NCI-H524 (cell line): ENCODE measurements around the gene IL6ST.
"Not testable (repeated sequence)": the region's sequence is repeated elsewhere in the genome, so short reads cannot be mapped to it uniquely, and the experiment has no call there.

Experiments used
- DNase-seq, 2 experiments: peaks; one replicate each; lab custom pipeline; 2025; lab: John Stamatoyannopoulos, UW

The IL6ST gene

DNA sequence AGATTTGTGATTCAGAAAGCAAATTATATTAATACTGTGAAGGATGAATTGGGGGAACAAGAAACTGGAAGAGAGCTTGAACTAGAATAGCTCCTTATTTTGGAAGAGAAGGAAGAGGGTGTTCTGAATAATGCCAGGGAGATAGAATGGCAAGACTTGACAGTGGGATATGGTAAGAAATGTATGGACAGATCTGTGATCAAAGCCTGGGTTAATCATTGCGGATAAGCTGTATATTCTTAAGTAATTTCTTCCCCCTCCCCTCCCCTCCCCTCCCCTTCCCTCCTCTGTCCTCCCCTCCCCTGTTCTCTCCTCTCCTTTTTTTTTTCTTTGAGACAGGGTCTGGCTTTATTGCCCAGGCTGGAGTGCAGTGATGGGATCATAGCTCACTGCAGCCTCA is 10.1 kb upstream of the IL6ST start:
- DNase-seq, result no peak

DNA sequence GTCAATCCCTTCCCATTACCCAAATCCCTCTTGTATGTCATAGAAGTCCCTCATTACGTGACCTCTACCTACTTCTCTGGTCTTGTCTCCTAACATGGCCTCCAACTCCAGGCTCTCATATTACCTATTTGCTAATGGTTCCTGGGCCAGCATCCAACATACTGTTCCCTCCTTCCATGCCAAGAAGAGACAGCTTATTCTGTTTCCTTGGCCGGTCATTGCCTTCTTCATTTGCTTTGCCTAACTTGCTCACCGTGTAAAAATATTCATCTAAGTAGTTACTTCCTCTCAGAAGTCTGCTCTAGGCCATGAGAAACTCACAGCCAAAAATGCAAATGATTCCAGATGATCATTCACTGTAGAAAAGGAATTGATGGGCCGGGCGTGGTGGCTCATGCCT is 8.9 kb upstream of the IL6ST start:
- no peak for DNase-seq

DNA sequence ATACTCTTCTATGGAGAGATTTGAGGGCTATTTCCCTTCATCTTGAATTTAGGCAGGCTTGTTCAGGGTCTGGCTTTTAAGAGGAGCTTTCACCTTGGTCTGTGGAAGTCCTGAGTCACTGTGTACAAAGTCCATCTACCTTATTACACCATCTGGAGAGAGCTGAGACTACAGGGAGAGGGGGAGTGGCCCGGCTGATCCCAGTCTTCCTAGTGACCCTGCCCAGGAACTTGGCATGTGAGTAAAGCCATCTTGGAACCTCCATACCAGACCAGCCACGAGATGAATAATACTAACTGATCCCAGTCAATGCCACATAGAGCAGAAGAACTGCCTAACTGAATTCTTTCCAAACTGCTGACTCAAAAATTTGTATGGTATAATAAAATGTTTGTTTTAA is 8.4 kb upstream of the IL6ST start:
- peak in 1 of 2 experiments; percentile 5 for DNase-seq

DNA sequence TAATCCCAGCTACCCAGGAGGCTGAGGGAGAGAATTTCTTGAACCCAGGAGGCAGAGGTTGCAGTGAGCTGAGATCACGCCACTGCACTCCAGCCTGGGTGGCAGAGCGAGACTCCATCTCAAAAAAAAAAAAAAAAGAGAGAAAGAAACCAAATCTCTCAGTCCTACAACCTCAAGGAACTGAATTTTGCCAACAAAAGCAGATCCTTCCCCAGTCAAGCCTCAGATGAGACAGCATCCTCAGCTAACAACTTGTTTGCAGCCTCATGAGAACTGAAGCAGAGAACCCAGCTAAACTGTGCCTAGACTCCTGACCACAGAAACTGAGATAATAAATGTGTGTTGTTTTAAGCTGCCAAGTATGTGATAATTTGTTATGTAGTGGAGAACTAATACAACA is 7.5 kb upstream of the IL6ST start:
- DNase-seq, result no peak

DNA sequence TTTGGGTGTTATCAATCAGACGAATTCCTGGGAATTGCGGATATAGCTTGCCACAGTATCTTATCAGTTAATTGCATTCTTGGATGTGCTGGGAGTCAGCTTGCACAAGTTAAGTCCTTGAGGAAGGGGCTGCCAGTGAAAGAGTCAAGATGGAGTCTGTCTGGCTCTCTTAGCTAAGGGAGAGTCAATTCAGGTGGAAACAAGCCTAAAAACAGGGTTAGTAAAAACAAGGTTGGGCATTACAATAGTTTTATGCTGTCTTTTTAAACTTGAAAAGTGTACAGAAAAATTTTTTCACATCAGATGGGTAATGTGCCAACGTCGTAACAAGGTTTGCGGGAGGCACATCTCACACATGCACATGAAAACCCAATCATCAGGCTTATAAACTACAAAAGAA is 5.5 kb upstream of the IL6ST start:
- not testable (repeated sequence) for DNase-seq

DNA sequence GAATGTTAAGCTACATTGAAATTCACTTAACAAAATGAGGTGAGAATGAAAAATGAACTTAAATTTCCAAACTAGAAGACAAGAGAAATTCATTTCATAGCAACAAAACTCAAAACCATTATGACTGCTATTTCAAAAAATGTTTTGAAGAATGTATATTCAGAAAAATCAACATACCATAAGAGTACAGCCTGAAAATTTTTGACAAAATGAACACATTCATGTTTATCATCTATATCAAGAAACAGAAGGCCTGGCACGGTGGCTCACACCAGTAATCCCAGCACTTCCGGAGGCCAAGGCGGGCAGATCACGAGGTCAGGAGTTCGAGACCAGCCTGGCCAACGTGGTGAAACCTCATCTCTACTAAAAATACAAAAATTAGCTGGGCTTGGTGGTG is 4.2 kb upstream of the IL6ST start:
- DNase-seq, result no peak

DNA sequence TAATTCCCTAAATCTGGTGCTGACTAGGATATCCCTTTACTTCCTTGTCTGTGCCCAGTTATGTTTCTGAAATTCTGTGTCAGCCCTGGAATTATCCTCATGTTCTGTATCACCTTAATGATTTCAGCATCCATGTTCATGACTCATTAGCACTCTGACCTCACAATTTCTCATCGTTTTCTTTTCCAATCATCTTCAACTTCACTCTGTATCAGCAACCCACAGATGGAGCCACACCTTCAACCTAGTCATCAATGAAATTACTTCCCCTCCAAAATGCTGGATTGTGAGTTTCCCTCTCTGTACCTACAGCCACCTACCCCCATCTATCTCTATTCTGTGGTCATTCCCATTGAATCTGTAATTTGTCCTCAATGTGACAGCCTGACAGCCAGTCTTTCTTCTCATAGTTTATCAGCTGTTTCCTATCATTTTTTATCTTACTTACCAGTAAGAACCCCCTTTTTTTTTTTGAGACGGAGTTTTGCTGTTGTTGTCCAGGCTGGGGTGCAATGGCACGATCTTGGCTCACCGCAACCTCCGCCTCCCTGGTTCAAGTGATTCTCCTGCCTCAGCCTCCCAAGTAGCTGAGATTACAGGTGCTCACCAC is 3.1 kb upstream of the IL6ST start:
- DNase-seq, result no peak

DNA sequence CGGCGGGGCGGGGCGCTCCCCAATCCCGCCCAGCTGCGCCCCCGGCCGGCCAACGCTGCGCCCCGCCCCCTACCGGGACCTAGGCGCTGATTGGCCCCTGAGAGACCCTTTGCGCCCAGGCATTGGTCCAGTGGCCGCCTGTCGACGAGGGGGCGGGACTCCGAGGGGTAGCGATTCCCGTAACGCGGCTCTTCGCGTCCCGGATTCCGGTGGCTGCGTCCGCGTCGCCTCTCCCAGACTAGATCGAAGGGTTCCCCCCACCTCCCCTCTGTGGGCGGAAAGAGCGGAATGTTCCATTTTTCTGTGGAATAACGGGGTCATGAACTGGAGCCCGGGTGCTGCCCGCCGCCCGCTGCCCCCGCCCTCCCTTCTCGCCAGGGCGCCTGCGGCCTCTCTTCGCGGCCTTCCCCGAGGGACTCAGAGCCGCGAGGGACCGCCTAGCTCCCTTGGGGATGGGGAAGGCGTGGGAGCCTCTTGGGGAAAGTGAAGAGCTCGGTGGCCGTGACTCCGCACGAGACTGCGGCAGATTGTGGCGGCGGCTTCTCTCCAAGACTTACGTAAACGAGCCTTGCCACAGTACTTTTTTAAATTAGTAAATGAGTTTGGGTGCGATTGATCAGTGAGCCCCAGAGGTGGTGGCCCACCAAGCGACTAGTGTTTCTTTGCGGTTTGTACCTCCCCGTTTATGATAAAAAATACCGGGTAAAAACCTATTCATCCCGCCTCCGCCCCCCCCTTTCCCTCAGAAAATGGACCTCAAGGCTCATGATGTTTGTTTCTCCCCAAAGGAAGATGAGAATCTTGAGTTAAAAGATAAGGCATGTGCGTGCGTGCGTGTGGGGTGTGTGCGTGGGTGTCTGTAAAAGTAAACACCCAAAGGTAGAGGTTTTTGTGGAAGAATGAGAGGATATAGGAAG is 493 bp upstream of the IL6ST start:
- peak; percentile 96 for DNase-seq

DNA sequence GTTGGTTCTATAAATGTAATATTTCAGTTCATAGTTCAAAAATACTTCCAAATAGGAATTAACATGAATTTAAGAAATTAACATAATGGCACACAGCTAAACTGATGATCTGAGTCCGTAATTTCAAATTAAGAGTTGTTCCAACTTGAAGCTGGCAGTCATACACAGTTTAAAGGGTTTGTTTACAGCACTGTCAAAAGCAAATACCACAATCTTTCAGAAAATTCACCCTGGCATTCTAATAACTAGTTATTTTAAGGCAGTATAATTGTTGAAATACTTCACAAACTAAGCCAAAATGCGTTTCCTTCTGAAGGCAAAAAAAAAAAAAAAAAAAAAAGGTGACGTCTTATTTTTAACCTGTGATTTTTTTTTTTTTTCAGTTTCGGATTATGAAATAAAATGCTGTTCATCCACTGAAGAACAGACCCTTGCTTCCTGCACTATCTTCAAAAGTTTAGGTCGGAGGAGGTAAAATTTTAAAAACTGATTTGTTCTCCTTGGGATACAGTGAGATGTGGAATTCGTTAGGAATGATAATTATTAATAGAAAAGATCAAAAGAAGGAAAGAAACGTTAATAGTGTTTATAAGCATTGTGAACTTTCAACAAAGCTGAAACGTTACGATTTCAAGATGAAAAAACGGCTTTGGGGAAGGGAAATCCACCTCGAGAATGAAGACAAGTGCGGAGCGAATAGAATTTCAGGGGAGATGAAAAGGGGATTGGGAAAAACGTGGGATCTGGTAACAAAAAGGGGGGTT is 850 bp downstream of the IL6ST start:
- DNase-seq, result no peak

DNA sequence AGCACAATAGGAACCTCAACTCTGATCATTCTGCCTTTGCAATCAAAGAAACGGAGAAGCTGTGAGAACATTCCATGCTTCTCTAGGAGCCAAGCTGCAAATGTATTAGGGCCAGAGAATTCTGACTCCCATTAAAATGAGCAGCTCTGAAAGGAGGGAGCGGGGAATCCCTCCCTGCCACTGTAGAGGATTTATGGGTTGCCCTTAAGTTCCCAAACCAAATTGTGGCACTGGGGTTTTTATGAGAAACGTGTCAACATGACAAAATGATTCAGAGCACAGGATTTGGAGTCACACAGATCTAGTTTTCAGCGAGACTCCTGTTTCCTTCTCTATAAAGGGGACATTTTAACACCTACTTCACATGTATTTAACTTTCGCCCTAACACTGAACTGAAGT is 1.8 kb downstream of the IL6ST start:
- no peak for DNase-seq

DNA sequence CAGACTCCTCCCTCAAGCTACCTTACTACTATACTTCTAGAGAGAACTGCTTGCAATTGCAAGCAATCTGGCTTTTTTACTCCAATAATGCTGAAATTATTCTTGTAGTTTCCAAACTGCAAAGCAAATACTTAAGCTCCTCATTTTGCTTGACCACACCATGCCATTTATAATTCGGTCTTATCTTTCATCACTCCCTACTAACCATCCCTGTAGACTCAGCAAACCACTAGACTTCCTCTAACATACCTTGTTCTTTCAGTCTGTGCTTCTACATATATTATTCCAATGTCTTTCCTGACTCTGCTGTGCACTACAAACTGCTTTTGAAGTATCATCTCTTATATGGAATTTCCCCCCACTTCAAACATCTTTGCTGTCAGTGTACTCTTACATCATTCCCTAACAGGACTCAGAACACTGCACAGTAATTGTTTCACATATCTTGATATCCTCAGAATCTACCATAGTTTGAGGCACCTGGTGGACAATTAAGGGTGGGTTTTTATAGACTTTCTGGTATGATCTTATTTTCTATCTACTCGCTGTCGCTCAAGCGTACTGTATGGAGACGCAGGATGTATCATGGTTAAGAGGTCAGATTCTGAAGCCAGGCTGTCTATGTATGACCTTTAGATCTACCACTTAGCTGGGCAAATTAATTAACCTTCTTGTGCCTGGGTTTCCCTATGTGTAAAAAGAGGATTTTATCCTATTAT is 2.8 kb downstream of the IL6ST start:
- no peak for DNase-seq

DNA sequence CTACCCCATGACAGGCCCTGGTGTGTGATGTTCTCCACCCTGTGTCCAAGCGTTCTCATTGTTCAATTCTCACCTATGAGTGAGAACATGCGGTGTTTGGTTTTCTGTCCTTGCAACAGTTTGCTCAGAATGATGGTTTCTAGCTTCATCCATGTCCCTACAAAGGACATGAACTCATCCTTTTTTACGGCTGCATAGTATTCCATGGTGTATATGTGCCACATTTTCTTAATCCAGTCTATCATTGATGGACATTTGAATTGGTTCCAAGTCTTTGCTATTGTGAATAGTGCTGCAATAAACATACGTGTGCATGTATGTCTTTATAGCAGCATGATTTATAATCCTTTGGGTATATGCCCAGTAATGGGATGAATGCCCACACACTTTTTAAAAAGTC is 3.9 kb downstream of the IL6ST start:
- not testable (repeated sequence) for DNase-seq

DNA sequence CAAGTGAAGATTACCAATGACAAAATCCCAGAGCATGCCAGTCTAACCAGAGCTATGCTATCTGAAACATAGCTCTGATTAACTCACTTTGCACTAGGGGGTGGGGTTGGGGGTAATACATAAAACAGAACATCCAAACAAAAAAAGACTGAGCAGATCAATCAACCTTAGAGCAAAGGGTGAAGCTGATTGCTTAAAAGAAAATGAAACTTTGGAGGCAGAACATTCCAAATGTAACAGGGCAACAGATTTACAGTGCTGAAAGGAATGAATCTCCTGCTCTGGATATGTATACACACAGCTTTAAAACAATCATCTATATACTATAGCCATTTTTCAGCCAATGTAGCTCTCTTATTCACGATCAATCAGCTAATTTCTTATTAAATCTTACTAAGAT is 4.9 kb downstream of the IL6ST start:
- no peak for DNase-seq

DNA sequence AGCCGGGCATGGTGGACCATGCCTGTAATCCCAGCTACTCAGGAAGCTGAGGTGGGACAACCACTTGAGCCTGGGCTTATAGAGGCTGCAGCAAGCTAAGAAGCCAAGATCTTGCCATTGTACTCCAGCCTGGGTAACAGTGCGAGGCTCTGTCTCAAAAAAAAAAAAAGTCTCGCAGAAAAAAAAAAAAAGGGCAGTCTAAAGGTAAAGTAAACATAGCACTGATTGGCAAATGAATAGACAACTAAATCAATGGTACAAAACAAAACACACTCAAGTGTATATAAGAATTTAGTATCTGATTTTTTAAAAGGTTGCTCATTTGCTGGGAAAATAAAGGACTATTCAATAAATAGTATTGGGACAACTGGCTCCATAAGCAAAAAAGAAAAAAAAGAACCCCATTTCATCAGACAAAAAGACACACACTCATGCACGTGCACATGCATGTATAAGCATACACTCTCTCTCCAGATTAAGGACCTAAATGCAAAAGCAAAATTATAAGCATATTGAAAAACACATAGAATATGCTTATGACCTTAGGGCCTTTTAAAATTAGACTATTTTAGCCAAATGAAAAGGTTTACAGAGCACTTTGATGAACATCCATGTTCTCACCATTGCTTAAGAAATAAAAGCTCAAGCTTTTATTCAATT is 5.7 kb downstream of the IL6ST start:
- DNase-seq, result no peak

DNA sequence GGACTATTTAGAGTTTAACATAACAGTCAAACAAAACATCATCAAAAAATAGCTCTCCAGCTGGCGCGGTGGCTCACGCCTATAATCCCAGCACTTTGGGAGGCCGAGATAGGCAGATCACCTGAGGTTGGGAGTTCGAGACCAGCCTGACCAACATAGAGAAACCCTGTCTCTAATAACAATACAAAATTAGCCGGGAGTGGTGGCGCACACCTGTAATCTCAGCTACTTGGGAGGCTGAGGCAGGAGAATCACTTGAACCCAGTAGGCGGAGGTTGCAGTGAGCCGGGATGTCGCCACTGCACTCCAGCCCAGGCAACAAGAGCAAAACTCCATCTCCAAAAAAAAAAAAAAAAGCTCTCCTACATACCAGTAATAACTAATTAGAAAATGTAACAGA is 6.3 kb downstream of the IL6ST start:
- not testable (repeated sequence) for DNase-seq

DNA sequence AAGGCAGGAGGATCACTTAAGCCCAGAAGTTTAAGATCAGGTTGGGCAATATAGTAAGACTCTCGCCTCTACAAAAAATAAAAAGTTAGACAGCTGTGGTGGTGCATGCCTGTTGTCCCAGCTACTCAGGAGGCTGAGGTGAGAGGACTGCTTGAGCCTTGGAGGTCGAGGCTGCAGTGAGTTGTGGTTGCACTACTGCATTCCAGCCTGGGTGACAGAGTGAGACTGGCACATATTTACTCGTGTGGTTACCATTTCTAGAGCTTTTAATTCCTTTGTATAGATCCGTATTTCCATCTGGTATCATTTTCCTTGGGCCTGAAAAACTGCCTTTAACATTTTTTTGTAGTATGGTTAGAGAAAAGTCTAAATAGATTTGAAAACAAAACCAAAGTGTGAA is 7.8 kb downstream of the IL6ST start:
- no peak for DNase-seq

DNA sequence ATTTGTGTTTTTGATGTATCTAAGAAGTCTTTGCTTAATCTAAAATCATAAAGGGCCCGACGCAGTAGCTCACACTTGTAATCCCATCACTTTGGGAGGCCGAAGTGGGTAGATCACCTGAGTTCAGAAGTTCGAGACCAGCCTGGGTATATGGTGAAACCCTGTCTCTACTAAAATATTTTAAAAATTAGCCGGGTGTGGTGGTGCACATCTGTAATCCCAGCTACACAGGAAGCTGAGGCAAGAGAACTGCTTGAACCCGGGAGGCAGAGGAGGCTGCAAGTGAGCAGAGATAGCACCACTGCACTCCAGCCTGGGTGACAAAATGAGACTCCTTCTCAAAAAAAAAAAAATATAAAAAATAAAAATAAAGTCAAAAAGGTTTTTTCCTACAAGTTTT is 9.6 kb downstream of the IL6ST start:
- no peak for DNase-seq

DNA sequence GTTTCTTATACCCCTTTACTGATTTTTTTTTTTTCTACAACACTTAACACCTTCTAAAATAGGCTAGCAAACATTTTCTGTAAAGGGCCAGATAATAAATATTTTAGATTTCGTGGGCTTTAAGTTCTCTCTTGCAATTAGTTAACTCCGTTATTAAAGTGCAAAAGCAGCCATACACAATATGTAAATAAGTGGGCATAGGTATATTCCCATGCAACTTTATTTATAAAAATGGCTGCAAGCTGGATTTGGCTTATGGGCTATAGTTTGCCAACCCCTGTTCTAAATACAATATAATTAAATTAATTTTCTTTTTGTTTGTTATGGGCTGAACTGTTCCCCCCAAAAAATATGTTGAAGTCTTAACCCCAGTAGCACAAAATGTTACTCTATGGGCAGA is 10.8 kb downstream of the IL6ST start:
- DNase-seq, result no peak

DNA sequence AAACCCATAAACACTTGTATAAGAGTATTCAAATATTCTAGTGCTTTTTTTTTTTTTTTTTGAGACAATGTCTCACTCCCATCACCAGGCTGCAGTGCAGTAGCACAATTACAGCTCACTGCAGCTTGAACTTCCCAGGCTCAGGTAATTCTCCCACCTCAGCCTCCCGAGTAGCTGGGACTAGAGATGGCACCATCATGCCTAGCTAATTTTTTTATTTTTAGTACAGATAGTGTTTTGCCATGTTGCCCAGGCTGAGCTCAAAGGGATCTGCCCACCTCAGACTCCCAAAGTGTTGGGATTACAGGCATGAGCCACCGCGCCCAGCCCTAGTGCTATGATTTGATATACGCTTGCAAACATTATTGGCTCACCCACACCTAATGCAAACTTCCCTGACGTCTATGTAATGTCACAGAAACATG is 11.8 kb downstream of the IL6ST start:
- DNase-seq, result no peak

DNA sequence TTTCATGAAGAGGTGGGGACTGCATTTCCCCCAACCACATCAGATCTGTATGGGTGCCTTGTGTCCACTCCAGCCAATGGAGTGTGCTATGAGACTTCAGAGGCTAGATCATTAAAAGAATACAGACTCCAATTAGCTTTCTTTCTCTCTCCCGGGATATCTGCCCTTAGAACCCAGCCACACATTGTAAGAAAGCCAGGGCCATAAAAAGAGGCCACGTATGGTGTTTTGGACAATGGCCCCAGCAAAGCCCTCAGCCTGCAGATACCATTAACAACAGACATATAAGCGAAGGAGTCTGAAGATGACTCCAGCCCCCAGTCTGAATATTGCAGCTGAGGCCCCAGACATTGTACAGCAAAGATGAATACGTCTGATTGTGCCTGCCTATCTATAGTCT is 21.5 kb downstream of the IL6ST start:
- no peak for DNase-seq

DNA sequence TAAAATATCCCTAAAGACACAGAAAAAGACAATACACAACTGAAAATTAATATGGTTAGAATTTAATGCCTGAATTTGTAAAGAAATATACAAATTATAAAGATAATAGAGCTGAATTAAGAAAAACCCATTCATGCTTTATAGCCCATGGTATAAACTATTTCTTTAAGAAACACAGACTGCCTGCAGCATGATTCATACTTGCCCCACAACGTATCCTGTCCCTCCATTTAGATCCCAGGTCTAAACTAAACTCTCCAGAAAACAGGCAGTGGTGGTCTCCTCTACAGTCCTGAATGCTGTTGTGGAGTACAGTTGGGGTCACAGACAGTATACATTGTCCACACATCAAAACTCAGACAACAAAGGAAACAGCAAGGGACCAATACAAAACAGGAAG is 24.8 kb downstream of the IL6ST start:
- no peak for DNase-seq

DNA sequence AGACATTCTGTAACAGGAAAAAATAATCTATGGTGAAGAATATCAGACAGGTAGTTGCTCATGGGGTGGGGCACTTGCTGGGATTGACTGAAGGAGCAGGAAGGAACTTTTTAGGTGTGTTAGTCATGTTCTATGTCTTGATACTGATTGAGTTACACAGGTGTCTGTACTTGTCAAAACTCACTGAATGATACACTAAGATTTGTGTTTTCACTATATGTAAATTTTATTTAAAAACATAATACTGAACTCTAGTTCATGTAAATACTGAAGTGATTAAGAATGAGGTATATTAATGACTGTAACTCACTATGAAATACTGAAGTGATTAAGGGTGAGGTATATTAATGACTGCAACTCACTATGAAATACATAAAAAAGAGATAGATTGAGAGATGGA is 28.5 kb downstream of the IL6ST start:
- no peak for DNase-seq
